Measurements from ENCODE around the gene ACKR4.
"Not testable (repeated sequence)": the region's sequence is repeated elsewhere in the genome, so short reads cannot be mapped to it uniquely, and the experiment has no call there.

Gene ACKR4

GRCh38 chr3:132595014-132595413 lies 2.1 kb upstream of the ACKR4 start:
- DNase-seq, result no peak

GRCh38 chr3:132596326-132596725 lies 744 bp upstream of the ACKR4 start:
- DNase-seq, result no peak

GRCh38 chr3:132597660-132598059 lies 590 bp downstream of the ACKR4 start:
- no peak for DNase-seq

- DNase-seq, result no peak
Measured at GRCh38 chr3:132598181-132598580, 1.1 kb downstream of the ACKR4 start.

- not testable (repeated sequence) for DNase-seq
Measured at GRCh38 chr3:132600614-132601013, 3.5 kb downstream of the ACKR4 start.

- no peak for DNase-seq
Measured at GRCh38 chr3:132605374-132605792, 8.3 kb downstream of the ACKR4 start.

GRCh38 chr3:132606085-132606484 lies 9.0 kb downstream of the ACKR4 start:
- DNase-seq, result no peak

- DNase-seq, result not testable (repeated sequence)
Measured at GRCh38 chr3:132606620-132607019, 9.6 kb downstream of the ACKR4 start.

- not testable (repeated sequence) for DNase-seq
Measured at GRCh38 chr3:132615301-132615700, 18.2 kb downstream of the ACKR4 start.

- no peak for DNase-seq
Measured at GRCh38 chr3:132615881-132616280, 18.8 kb downstream of the ACKR4 start.

- no peak for DNase-seq
Measured at GRCh38 chr3:132616780-132617179, 19.7 kb downstream of the ACKR4 start.

GRCh38 chr3:132622148-132622547 lies 25.1 kb downstream of the ACKR4 start:
- DNase-seq, result no peak

- no peak for DNase-seq
Measured at GRCh38 chr3:132622761-132623160, 25.7 kb downstream of the ACKR4 start.

GRCh38 chr3:132623646-132624045 lies 26.6 kb downstream of the ACKR4 start:
- no peak for DNase-seq

GRCh38 chr3:132624790-132625189 lies 27.7 kb downstream of the ACKR4 start:
- DNase-seq, result no peak

GRCh38 chr3:132625613-132626012 lies 28.5 kb downstream of the ACKR4 start:
- DNase-seq, result no peak

GRCh38 chr3:132626955-132627354 lies 29.9 kb downstream of the ACKR4 start:
- DNase-seq, result no peak

- no peak for DNase-seq
Measured at GRCh38 chr3:132628157-132628556, 31.1 kb downstream of the ACKR4 start.

- no peak for DNase-seq
Measured at GRCh38 chr3:132629928-132630327, 32.9 kb downstream of the ACKR4 start.

- no peak for DNase-seq
Measured at GRCh38 chr3:132630612-132631011, 33.5 kb downstream of the ACKR4 start.

GRCh38 chr3:132635052-132635451 lies 38.0 kb downstream of the ACKR4 start:
- no peak for DNase-seq

- no peak for DNase-seq
Measured at GRCh38 chr3:132637590-132637989, 40.5 kb downstream of the ACKR4 start.

GRCh38 chr3:132638706-132639105 lies 41.6 kb downstream of the ACKR4 start:
- DNase-seq, result no peak

- DNase-seq, result not testable (repeated sequence)
Measured at GRCh38 chr3:132641427-132641826, 44.4 kb downstream of the ACKR4 start.

GRCh38 chr3:132641837-132642538 lies 44.9 kb downstream of the ACKR4 start:
- no peak for DNase-seq
